Breast epithelium (tissue), 3 donors: ENCODE data around the gene RAB7A.

ENCODE experiments used
- POLR2A ChIP-seq: fragments of 450-650 bp; IDR thresholded peaks from one replicate; pipeline ENCODE4 v1.6.1; 2016; ENCODE audit warnings: antibody characterized with exemption, mild to moderate bottlenecking, moderate library complexity
- POLR2AphosphoS5 ChIP-seq, 3 donors: sonication (generic); formaldehyde crosslinking; IDR thresholded peaks; one replicate each; pipeline ENCODE4 v1.6.1; 2017; ENCODE audit warnings: antibody characterized with exemption in 3 of 3
- TF ChIP-seq, protein P1 (sequence below), 3 donors: fragments of 450-650 bp; IDR thresholded peaks; one replicate each; pipeline ENCODE4 v1.5.1; 2016 to 2017; ENCODE audit warnings: antibody characterized with exemption in 3 of 3, mild to moderate bottlenecking in 3 of 3, moderate library complexity in 3 of 3

DNA sequence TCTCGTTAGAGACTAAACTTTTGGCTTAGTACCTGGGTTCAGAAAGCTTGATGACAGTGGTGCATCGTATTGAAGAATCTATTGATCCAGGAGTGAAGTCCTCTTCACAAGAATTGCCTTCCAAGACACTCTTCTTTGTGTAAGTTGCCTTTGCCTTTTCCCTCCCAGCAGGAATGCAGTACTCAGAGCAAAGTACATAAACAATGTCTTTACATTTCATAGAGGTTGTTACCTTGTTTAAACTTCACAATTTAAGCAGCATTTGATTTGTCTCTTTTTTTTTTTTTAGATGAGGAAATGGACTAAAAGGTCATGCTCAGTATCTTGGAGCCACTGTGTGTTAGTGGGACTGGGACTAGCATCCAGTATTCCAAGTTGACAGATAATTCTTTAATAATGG lies 9.9 kb downstream of the RAB7A start:
- TF ChIP-seq, protein P1, sequence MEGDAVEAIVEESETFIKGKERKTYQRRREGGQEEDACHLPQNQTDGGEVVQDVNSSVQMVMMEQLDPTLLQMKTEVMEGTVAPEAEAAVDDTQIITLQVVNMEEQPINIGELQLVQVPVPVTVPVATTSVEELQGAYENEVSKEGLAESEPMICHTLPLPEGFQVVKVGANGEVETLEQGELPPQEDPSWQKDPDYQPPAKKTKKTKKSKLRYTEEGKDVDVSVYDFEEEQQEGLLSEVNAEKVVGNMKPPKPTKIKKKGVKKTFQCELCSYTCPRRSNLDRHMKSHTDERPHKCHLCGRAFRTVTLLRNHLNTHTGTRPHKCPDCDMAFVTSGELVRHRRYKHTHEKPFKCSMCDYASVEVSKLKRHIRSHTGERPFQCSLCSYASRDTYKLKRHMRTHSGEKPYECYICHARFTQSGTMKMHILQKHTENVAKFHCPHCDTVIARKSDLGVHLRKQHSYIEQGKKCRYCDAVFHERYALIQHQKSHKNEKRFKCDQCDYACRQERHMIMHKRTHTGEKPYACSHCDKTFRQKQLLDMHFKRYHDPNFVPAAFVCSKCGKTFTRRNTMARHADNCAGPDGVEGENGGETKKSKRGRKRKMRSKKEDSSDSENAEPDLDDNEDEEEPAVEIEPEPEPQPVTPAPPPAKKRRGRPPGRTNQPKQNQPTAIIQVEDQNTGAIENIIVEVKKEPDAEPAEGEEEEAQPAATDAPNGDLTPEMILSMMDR (IDR thresholded peaks at IDR 0.05) = no peak
- TF ChIP-seq POLR2A (no peak), POLR2AphosphoS5 (IDR thresholded peaks at IDR 0.05) (no peak)
